Karpas-422 (cell line): ENCODE measurements around the gene CXCL17. TPM values are rescaled to one million over a fixed set of nuclear protein-coding genes. Genes with fewer than 3 reads are reported as not detected.

Source experiments
- DNase-seq: peaks from one replicate; pipeline ENCODE4 v3.0.0-alpha.2; 2015
- H2AFZ ChIP-seq: fragments of 200-600 bp; sonication (generic); 2 replicates; pipeline ENCODE4 v1.6.1; 2014; ENCODE audit warnings: antibody characterized with exemption, low read length, mixed read lengths
- H3K27ac ChIP-seq: fragments of 200-600 bp; sonication (generic); 2 replicates; pipeline ENCODE4 v1.5.1; 2014; ENCODE audit warnings: mild to moderate bottlenecking, low read length, moderate library complexity
- H3K27me3 ChIP-seq: fragments of 200-600 bp; sonication (generic); 2 replicates; pipeline ENCODE4 v1.6.1; 2014; ENCODE audit warnings: low read length, mixed read lengths
- H3K36me3 ChIP-seq: fragments of 200-600 bp; sonication (generic); 2 replicates; pipeline ENCODE4 v1.6.1; 2014; ENCODE audit warnings: low read length, mixed read lengths; ENCODE audit not compliant: insufficient read depth
- H3K4me1 ChIP-seq: fragments of 200-600 bp; sonication (generic); 2 replicates; pipeline ENCODE4 v1.6.1; 2014; ENCODE audit warnings: mild to moderate bottlenecking, low read length, mixed read lengths
- H3K4me2 ChIP-seq: fragments of 200-600 bp; sonication (generic); 2 replicates; pipeline ENCODE4 v1.6.1; 2014; ENCODE audit warnings: low read length, low read depth, mild to moderate bottlenecking; ENCODE audit not compliant: poor library complexity, severe bottlenecking
- H3K4me3 ChIP-seq: fragments of 200-600 bp; sonication (generic); 2 replicates; pipeline ENCODE4 v1.5.1; 2014; ENCODE audit warnings: mild to moderate bottlenecking, antibody characterized with exemption, low read length, mixed read lengths
- H3K79me2 ChIP-seq: fragments of 200-600 bp; sonication (generic); 2 replicates; pipeline ENCODE4 v1.6.1; 2014; ENCODE audit warnings: mild to moderate bottlenecking, low read length, mixed read lengths
- H3K9ac ChIP-seq: fragments of 200-600 bp; sonication (generic); 2 replicates; pipeline ENCODE4 v1.6.0; 2014; ENCODE audit warnings: low read length
- H3K9me2 ChIP-seq: fragments of 200-600 bp; sonication (generic), shearing (Covaris generic); replicated peaks from 2 replicates; pipeline ENCODE4 v1.6.0; 2014; ENCODE audit warnings: mild to moderate bottlenecking, low read length, moderate library complexity; ENCODE audit not compliant: insufficient read depth
- H3K9me3 ChIP-seq: fragments of 300-700, 200-600 bp; sonication (generic); 2 replicates; pipeline ENCODE4 v1.6.1; 2014; ENCODE audit warnings: low read length, mixed read lengths
- H4K20me1 ChIP-seq: fragments of 200-600 bp; sonication (generic); 2 replicates; pipeline ENCODE4 v1.6.1; 2014; ENCODE audit warnings: mild to moderate bottlenecking, antibody characterized with exemption, low read length, low read depth; ENCODE audit not compliant: insufficient read depth
- total RNA-seq: library from RNA; depleted of rRNA; stranded (reverse); fragments of >200 nt; shearing (Covaris generic); gene quantifications from 2 replicates; pipeline ENCODE4 v1.2.3, GENCODE V29; 2014; ENCODE audit warnings: low replicate concordance

The CXCL17 gene
- total RNA-seq, 1 experiment from 2014 or later: not detected

GRCh38 chr19:42426643-42427042 lies 16.1 kb downstream of the CXCL17 start:
- Histone ChIP-seq H3K4me3 (no peak overlapping the region), H3K4me2 (no peak overlapping the region), H3K79me2 (peaks cover 7% of the 10 kb centered on the region), H4K20me1 (peaks cover 7% of the 10 kb centered on the region; the same call in 1 of the 2 replicates), H3K27me3 (no peaks in the 10 kb centered on the region), H3K27ac (no peak overlapping the region), H3K9ac (no peak overlapping the region), H3K9me3 (no peaks in the 10 kb centered on the region), H3K9me2 (no peaks in the 10 kb centered on the region), H3K36me3 (no peaks in the 10 kb centered on the region), H3K4me1 (peaks cover 15% of the 10 kb centered on the region), H2AFZ (no peak overlapping the region)
- DNase-seq: peak; percentile 37

DNA sequence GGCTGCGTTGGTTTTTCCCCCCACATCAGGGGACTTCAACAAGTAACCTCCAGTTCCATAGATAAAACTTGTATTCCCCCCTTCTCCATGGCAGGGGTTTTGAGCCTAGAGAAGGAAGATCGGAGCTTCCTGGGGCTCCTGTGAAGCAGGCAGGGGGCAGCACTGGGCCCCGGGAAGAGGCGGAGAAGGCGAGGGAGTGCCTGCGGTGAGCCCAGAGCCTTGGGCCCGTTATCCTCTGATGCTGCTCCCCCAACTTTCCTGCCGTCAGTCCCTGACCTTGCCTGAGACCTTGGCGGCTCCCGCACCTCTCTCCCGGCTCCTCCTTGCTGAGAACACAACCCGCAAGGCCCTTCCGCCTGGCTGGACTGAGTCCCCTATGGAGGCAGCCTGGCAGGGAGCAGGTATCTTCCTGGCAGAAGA lies 18.0 kb downstream of the CXCL17 start:
- Histone ChIP-seq H3K27me3 (no peaks in the 10 kb centered on the region), H4K20me1 (peaks cover 18% of the 10 kb centered on the region; the same call in 1 of the 2 replicates), H3K4me2 (no peak overlapping the region), H3K9ac (no peak overlapping the region), H3K9me2 (no peaks in the 10 kb centered on the region), H3K36me3 (no peaks in the 10 kb centered on the region), H3K9me3 (no peaks in the 10 kb centered on the region), H3K4me3 (no peak overlapping the region), H3K4me1 (peaks cover 31% of the 10 kb centered on the region), H3K79me2 (peaks cover 25% of the 10 kb centered on the region), H3K27ac (no peak overlapping the region), H2AFZ (no peak overlapping the region)
- DNase-seq: no peak

DNA sequence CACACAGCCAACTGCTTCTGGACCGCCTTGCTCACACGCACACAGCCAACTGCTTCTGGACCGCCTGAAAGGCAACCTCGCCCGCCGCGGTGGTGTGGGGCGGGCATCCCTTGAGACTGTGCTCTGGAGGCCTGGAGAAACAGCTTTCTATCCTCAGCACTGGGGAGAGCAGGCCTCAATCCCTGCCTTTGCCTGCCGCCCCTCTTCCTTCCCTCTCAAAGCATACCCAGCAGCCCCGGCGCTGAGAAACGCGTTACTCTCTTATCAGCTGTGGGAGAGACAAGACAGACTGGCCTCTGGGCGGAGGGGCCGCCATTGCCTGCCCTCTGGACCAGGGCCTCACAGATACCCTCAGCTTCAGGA lies 18.4 kb downstream of the CXCL17 start:
- peak; percentile 39 for DNase-seq
- Histone ChIP-seq H3K4me3 (peak overlapping the region; percentile 78; the same call in 1 of the 2 replicates), H3K9me3 (no peaks in the 10 kb centered on the region), H3K9me2 (no peaks in the 10 kb centered on the region), H4K20me1 (peaks cover 22% of the 10 kb centered on the region; the same call in 1 of the 2 replicates), H3K9ac (no peak overlapping the region), H3K79me2 (peaks cover 29% of the 10 kb centered on the region), H2AFZ (peak overlapping the region; percentile 60; the same call in 1 of the 2 replicates), H3K27me3 (no peaks in the 10 kb centered on the region), H3K4me2 (peak overlapping the region; percentile 73), H3K4me1 (peaks cover 31% of the 10 kb centered on the region), H3K27ac (no peak overlapping the region), H3K36me3 (no peaks in the 10 kb centered on the region)

DNA sequence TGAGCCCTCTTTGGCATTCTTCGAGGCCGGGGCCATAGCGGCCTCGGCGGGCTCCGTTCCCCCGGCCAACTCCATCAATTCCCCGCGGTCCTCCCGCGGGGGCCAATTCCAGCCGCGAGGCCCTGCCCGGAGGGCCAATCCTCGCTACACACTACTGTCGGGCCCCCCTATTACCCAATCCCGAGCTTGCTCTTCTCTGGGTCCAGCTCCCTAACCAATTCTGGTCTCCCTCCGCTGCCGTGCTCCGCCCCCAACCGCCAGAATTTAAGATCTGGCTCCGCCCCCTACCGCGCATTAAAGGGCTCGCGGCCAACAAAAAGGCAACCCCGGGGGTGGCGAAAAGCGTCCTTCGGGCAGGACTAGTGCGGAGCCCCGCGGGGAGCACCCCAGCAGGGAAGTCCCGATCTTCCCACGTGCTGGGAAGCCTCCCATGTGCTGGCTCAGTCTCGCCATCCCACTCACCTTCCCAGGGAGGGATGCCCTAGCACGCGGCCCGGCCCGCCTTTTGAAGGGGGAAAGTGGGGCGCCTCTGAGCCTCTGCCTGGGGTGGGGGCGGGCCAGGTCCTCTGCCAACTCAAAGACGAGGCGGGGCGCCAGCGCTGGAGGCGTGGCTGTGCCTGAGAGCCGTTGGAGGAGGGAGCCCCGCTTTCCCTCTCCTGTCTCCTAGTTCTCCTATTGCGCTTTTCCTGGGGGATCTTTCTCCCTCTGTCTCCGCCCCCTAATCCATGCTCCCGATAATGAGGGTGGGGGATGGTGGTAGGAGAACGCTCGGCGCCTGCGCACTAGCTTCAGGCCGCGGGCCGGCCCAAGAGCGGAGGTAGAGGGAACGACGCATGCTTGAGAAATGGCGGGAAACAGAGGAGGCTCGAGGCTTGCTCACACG lies 19.0 kb downstream of the CXCL17 start:
- H3K4me1 ChIP-seq: peaks cover 31% of the 10 kb centered on the region
- peaks cover 1% of the 10 kb centered on the region; the same call in 1 of the 2 replicates for H3K36me3 ChIP-seq
- peak overlapping the region; percentile 73 for H3K4me2 ChIP-seq
- H3K27me3 ChIP-seq: no peaks in the 10 kb centered on the region
- H3K4me3 ChIP-seq: peak overlapping the region; percentile 78
- peak overlapping the region; percentile 88 for H3K9ac ChIP-seq
- H3K9me3 ChIP-seq: no peaks in the 10 kb centered on the region
- H3K9me2 ChIP-seq: no peaks in the 10 kb centered on the region
- peak; percentile 99 for DNase-seq
- H3K79me2 ChIP-seq: peaks cover 34% of the 10 kb centered on the region
- H4K20me1 ChIP-seq: peaks cover 24% of the 10 kb centered on the region; the same call in 1 of the 2 replicates
- peak overlapping the region; percentile 92 for H3K27ac ChIP-seq
- peak overlapping the region; percentile 60; the same call in 1 of the 2 replicates for H2AFZ ChIP-seq

- Histone ChIP-seq H2AFZ (peak overlapping the region; percentile 24; the same call in 1 of the 2 replicates), H3K9me2 (no peaks in the 10 kb centered on the region), H3K79me2 (peaks cover 41% of the 10 kb centered on the region), H3K4me3 (peak overlapping the region; percentile 78), H3K4me1 (peaks cover 31% of the 10 kb centered on the region), H3K9ac (peak overlapping the region; percentile 88), H4K20me1 (peaks cover 31% of the 10 kb centered on the region; the same call in 1 of the 2 replicates), H3K27ac (peak overlapping the region; percentile 92), H3K27me3 (no peaks in the 10 kb centered on the region), H3K4me2 (peak overlapping the region; percentile 73), H3K9me3 (no peaks in the 10 kb centered on the region), H3K36me3 (peaks cover 7% of the 10 kb centered on the region; the same call in 1 of the 2 replicates)
- DNase-seq: peak; percentile 90
Measured at GRCh38 chr19:42422901-42423461, 19.8 kb downstream of the CXCL17 start.

- Histone ChIP-seq H3K79me2 (peaks cover 43% of the 10 kb centered on the region), H3K9ac (peak overlapping the region; percentile 88), H2AFZ (no peak overlapping the region), H3K27me3 (no peaks in the 10 kb centered on the region), H3K9me2 (no peaks in the 10 kb centered on the region), H3K9me3 (no peaks in the 10 kb centered on the region), H4K20me1 (peaks cover 31% of the 10 kb centered on the region; the same call in 1 of the 2 replicates), H3K4me1 (peaks cover 31% of the 10 kb centered on the region), H3K4me2 (peak overlapping the region; percentile 73), H3K27ac (peak overlapping the region; percentile 92), H3K36me3 (peaks cover 7% of the 10 kb centered on the region; the same call in 1 of the 2 replicates), H3K4me3 (peak overlapping the region; percentile 78)
- peak; percentile 91 for DNase-seq
Measured at GRCh38 chr19:42422092-42422900, 20.4 kb downstream of the CXCL17 start.

GRCh38 chr19:42421591-42422031 lies 21.1 kb downstream of the CXCL17 start:
- Histone ChIP-seq H3K9me2 (no peaks in the 10 kb centered on the region), H3K4me2 (peak overlapping the region; percentile 73), H3K4me3 (peak overlapping the region; percentile 78), H4K20me1 (peaks cover 31% of the 10 kb centered on the region; the same call in 1 of the 2 replicates), H3K4me1 (peaks cover 31% of the 10 kb centered on the region), H3K9ac (peak overlapping the region; percentile 88), H3K36me3 (peaks cover 7% of the 10 kb centered on the region; the same call in 1 of the 2 replicates), H3K79me2 (peaks cover 45% of the 10 kb centered on the region), H2AFZ (no peak overlapping the region), H3K27ac (peak overlapping the region; percentile 92), H3K27me3 (no peaks in the 10 kb centered on the region), H3K9me3 (no peaks in the 10 kb centered on the region)
- DNase-seq: no peak
